HepG2 (cell line): Measurements from ENCODE around the gene LDAH. TPM values are rescaled to one million over a fixed set of nuclear protein-coding genes. Genes with fewer than 3 reads are reported as not detected.

Experiments
- ATF7-NPFF ChIP-seq: sonication (generic); formaldehyde crosslinking; IDR thresholded peaks from 2 replicates; pipeline ENCODE4 v1.8.1; 2023; ENCODE audit warnings: mild to moderate bottlenecking, low read depth, missing genetic modification reagents, moderate library complexity
- BATF2 ChIP-seq: sonication (generic); formaldehyde crosslinking; IDR thresholded peaks from 2 replicates; pipeline ENCODE4 v1.8.0; 2022; ENCODE audit warnings: mild to moderate bottlenecking, missing genetic modification reagents, moderate library complexity
- GABPA ChIP-seq, 2 experiments: IDR thresholded peaks; 2 replicates each; pipeline ENCODE4 v1.6.1; 2011 to 2016; ENCODE audit warnings: low read depth in 2 of 2, low read length in 1 of 2, missing biosample characterization in 1 of 2, missing genetic modification characterization in 1 of 2
- GPBP1L1 ChIP-seq: sonication (generic); formaldehyde crosslinking; IDR thresholded peaks from 2 replicates; pipeline ENCODE4 v1.5.0; 2020; ENCODE audit warnings: mild to moderate bottlenecking, missing genetic modification reagents
- HNF1A ChIP-seq, 2 experiments: sonication (generic) in 1 of 2; formaldehyde crosslinking in 1 of 2; IDR thresholded peaks; 2 replicates each; pipeline versions ENCODE4 v1.4.0 to v1.6.1; 2016 to 2020; ENCODE audit warnings: borderline replicate concordance in 1 of 2, low read depth in 1 of 2, mild to moderate bottlenecking in 1 of 2, missing genetic modification reagents in 1 of 2
- HNF4A ChIP-seq: sonication (generic); formaldehyde crosslinking; IDR thresholded peaks from 2 replicates; pipeline ENCODE4 v1.4.0; 2020; ENCODE audit warnings: missing genetic modification reagents
- NKX3-1 ChIP-seq: sonication (generic); formaldehyde crosslinking; IDR thresholded peaks from 2 replicates; pipeline ENCODE4 v1.5.0; 2020; ENCODE audit warnings: missing genetic modification reagents
- SAP130 ChIP-seq: IDR thresholded peaks from 2 replicates; pipeline ENCODE4 v1.6.1; 2016; ENCODE audit warnings: low read depth
- ZFP62 ChIP-seq: sonication (generic); formaldehyde crosslinking; IDR thresholded peaks from 2 replicates; pipeline ENCODE4 v1.4.0; 2020; ENCODE audit warnings: missing genetic modification reagents
- ZNF12 ChIP-seq: sonication (generic); formaldehyde crosslinking; IDR thresholded peaks from 2 replicates; pipeline ENCODE4 v1.5.0; 2020; ENCODE audit warnings: missing genetic modification reagents
- ZNF224 ChIP-seq: sonication (generic); formaldehyde crosslinking; IDR thresholded peaks from 2 replicates; pipeline ENCODE4 v1.5.0; 2020; ENCODE audit warnings: mild to moderate bottlenecking, missing genetic modification reagents
- ZNF329 ChIP-seq: sonication (generic); formaldehyde crosslinking; IDR thresholded peaks from 2 replicates; pipeline ENCODE4 v1.9.0; 2021; ENCODE audit warnings: low read depth, mild to moderate bottlenecking, missing genetic modification reagents
- ZNF350 ChIP-seq: sonication (generic); formaldehyde crosslinking; IDR thresholded peaks from 2 replicates; pipeline ENCODE4 v1.4.0; 2020; ENCODE audit warnings: mild to moderate bottlenecking, low read depth, missing genetic modification reagents, borderline replicate concordance
- ZNF432 ChIP-seq: sonication (generic); formaldehyde crosslinking; IDR thresholded peaks from 2 replicates; pipeline ENCODE4 v1.5.0; 2020; ENCODE audit warnings: missing genetic modification reagents, mild to moderate bottlenecking, borderline replicate concordance
- ZNF512 ChIP-seq: sonication (generic); formaldehyde crosslinking; IDR thresholded peaks from 2 replicates; pipeline ENCODE4 v1.4.0; 2020; ENCODE audit warnings: mild to moderate bottlenecking, missing genetic modification reagents
- ZNF513 ChIP-seq: sonication (generic); formaldehyde crosslinking; conservative IDR thresholded peaks from 2 replicates; pipeline ENCODE4 v1.5.0; 2020; ENCODE audit warnings: missing genetic modification reagents
- ZNF614 ChIP-seq: IDR thresholded peaks from 2 replicates; pipeline ENCODE4 v1.6.1; 2018; ENCODE audit warnings: missing biosample characterization, missing genetic modification reagents, inconsistent platforms, borderline replicate concordance
- ZNF616 ChIP-seq: sonication (generic); formaldehyde crosslinking; IDR thresholded peaks from 2 replicates; pipeline ENCODE4 v1.5.0; 2020; ENCODE audit warnings: low read depth, mild to moderate bottlenecking, missing genetic modification reagents
- ZNF772 ChIP-seq: sonication (generic); formaldehyde crosslinking; IDR thresholded peaks from 2 replicates; pipeline ENCODE4 v1.5.0; 2020; ENCODE audit warnings: mild to moderate bottlenecking, missing genetic modification reagents
- polyA plus RNA-seq, 8 experiments: library from polyadenylated mRNA; depleted of rRNA in 3 of 8; stranded (reverse) in 7 of 8; unstranded in 1 of 8; fragments of >200 nt; fragmentation: Illumina TruSeq in 4 of 8; extraction: Trizol in 4 of 8; gene quantifications; 2 replicates each; pipeline versions ENCODE4 v1.2.1 to v1.2.3, GENCODE V29; 2011 to 2016; ENCODE audit warnings: low read depth in 4 of 8, missing spikeins in 1 of 8, mixed read lengths in 1 of 8; ENCODE audit not compliant: insufficient read depth in 1 of 8
- total RNA-seq, 5 experiments: library from RNA; depleted of rRNA; stranded (reverse); fragments of >200 nt; fragmentation: Illumina TruSeq; extraction: Trizol; gene quantifications; 2 replicates each; pipeline ENCODE4 v1.2.3, GENCODE V29; 2016; ENCODE audit warnings: low read depth in 1 of 5

LDAH gene
- total and polyA plus RNA-seq, 2 of the 13 experiments (the other 11 are each of a cell fraction or from before 2014, with no cell fraction given), result 28.8 to 46.2 TPM

GRCh38 chr2:20728114-20728758, 94.7 kb downstream of the LDAH start (continued):
- TF ChIP-seq HNF1A (IDR thresholded peaks at IDR 0.05; ENCODE audit: low read depth), result peak; percentile 68
- TF ChIP-seq HNF1A (CRISPR knock-in tag; IDR thresholded peaks at IDR 0.05; ENCODE audit: borderline replicate concordance), result peak; percentile 86; the same call in 1 of the 2 replicates
- TF ChIP-seq ZNF616 (CRISPR knock-in tag), result no peak
- TF ChIP-seq ZNF12 (CRISPR knock-in tag), result peak; percentile 62; the same call in 1 of the 2 replicates
- TF ChIP-seq ZNF224 (CRISPR knock-in tag), result no peak
- no peak for TF ChIP-seq ZNF513
- no peak for TF ChIP-seq GPBP1L1 (CRISPR knock-in tag)
- no peak for TF ChIP-seq BATF2 (CRISPR knock-in tag)
- TF ChIP-seq ZNF772, result peak; percentile 82; the same call in 1 of the 2 replicates
- TF ChIP-seq ZNF512, result no peak
- TF ChIP-seq ZFP62 (CRISPR knock-in tag), result no peak
- TF ChIP-seq ZNF432 (CRISPR knock-in tag), result no peak
- peak; percentile 58; the same call in 1 of the 2 replicates for TF ChIP-seq ZNF350 (CRISPR knock-in tag)
- no peak for TF ChIP-seq NKX3-1 (CRISPR knock-in tag)
- peak; percentile 89 for TF ChIP-seq SAP130 (CRISPR knock-in tag)
- TF ChIP-seq ZNF614 (CRISPR knock-in tag), result peak; percentile 97
- no peak for TF ChIP-seq ATF7-NPFF (CRISPR knock-in tag)
- peak; percentile 96 for TF ChIP-seq HNF4A (CRISPR knock-in tag)
- TF ChIP-seq GABPA (IDR thresholded peaks at IDR 0.05; ENCODE audit: low read depth, low read length), result no peak
- no peak; the same call in 1 of the 2 replicates for TF ChIP-seq GABPA (CRISPR knock-in tag; IDR thresholded peaks at IDR 0.05; ENCODE audit: low read depth)
- no peak for TF ChIP-seq ZNF329
